ENCODE data around the gene SERP1.
A peak's percentile ranks its signal among the peaks of the same experiment; 100 is the strongest.

Gene SERP1

GRCh38 chr3:150546226-150547044 lies at the start of gene SERP1, which contains the start of gene EIF2A:
SERP1 (minus strand) TSS chr3:150546496; CDS start chr3:150546135, 361 bp downstream.
EIF2A (plus strand) TSS chr3:150546787; CDS start chr3:150546803, 16 bp downstream.
- peak within 1 kb of the TSS; percentile 99 for H3K9ac ChIP-seq (ENCODE audit: low read length)
- no peaks in the 10 kb centered on the region for H3K9me3 ChIP-seq (ENCODE audit: control insufficient read depth, low read length)
- peak within 1 kb of the TSS; percentile 99 for H3K4me3 ChIP-seq (ENCODE audit: low read length)
- no peaks in the 10 kb centered on the region for H3K27me3 ChIP-seq (replicated peaks; ENCODE audit: control insufficient read depth, insufficient read depth, low read length)
- peaks cover 38% of the 10 kb centered on the region for H3K4me1 ChIP-seq (ENCODE audit: control insufficient read depth, insufficient read depth, low read length)
- DNase-seq (ENCODE audit: low read depth) = peak; percentile 100
- peaks cover 31% of the 10 kb centered on the region for H3K36me3 ChIP-seq (ENCODE audit: control insufficient read depth, insufficient read depth, low read length, severe bottlenecking)

- H3K36me3 ChIP-seq (ENCODE audit: control insufficient read depth, insufficient read depth, low read length, severe bottlenecking) = no peaks in the 10 kb centered on the region
- H3K9ac ChIP-seq (ENCODE audit: low read length) = no peak overlapping the region
- peaks cover under 1% of the 10 kb centered on the region for H3K4me1 ChIP-seq (ENCODE audit: control insufficient read depth, insufficient read depth, low read length)
- H3K9me3 ChIP-seq (ENCODE audit: control insufficient read depth, low read length) = no peaks in the 10 kb centered on the region
- no peaks in the 10 kb centered on the region for H3K27me3 ChIP-seq (replicated peaks; ENCODE audit: control insufficient read depth, insufficient read depth, low read length)
- no peak overlapping the region for H3K4me3 ChIP-seq (ENCODE audit: low read length)
- DNase-seq (ENCODE audit: low read depth) = no peak
Observed at GRCh38 chr3:150594150-150594549, 47.9 kb upstream of the SERP1 start.

DNA sequence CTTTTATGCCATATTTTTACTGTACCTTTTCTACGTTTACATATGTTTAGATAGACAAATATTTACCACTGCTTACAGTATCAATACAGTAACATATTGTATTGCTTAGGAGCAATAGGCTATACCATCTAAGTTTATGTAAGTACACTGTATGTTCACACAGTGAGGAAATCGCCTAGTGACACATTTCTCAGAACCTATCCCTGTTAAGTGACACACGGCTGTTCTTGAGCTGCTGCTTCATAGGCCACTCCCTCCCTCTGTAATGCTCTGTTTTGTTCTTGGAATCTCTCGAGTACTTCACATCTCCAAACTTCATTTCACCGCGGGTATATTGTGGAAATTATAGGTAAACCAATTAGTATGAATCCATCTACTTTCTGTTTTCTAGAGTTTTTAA lies 43.5 kb upstream of the SERP1 start:
- Histone ChIP-seq H3K27me3 (replicated peaks; ENCODE audit: control insufficient read depth, insufficient read depth, low read length) (no peaks in the 10 kb centered on the region), H3K9ac (ENCODE audit: low read length) (no peak overlapping the region), H3K4me3 (ENCODE audit: low read length) (no peak overlapping the region), H3K36me3 (ENCODE audit: control insufficient read depth, insufficient read depth, low read length, severe bottlenecking) (peaks cover 12% of the 10 kb centered on the region), H3K4me1 (ENCODE audit: control insufficient read depth, insufficient read depth, low read length) (no peaks in the 10 kb centered on the region), H3K9me3 (ENCODE audit: control insufficient read depth, low read length) (no peaks in the 10 kb centered on the region)
- DNase-seq (ENCODE audit: low read depth) = peak; percentile 12

DNA sequence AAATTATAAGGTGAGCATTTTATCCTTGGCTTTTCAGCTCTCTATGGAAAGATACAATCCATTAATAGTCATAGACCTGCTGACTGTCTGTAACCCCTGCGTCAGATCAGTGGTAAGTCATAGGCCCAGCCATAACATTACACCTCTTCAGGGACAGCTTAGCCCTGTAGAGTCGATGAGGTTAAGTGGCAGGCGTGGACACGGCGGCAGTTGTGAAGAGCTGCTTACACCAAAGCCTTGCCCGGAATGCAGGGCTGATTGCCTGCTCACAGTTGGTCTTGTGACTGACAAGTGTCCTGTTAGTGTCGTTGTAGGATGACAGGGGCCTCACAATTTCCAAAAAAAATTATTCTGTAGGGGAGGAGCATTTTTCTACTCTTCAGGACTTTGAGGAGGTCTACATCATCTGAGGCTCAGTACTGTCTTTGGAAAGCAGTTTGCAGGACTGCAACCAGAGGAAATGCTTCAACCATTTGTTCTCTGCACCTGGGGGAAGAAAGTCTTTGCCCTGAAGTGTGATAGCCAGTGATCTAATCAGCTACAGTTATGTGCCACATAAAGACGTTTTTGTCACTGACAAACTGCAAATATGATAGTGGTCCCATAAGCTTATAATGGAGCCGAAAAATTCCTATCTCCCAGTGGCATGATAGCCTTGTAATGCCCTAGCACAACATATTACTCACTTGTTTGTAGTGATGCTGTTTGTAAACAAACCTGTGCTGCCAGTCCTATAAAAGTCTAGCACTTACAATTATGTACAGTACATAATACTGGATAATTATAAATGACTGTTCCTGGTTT lies 41.9 kb upstream of the SERP1 start:
- no peak for DNase-seq (ENCODE audit: low read depth)

DNA sequence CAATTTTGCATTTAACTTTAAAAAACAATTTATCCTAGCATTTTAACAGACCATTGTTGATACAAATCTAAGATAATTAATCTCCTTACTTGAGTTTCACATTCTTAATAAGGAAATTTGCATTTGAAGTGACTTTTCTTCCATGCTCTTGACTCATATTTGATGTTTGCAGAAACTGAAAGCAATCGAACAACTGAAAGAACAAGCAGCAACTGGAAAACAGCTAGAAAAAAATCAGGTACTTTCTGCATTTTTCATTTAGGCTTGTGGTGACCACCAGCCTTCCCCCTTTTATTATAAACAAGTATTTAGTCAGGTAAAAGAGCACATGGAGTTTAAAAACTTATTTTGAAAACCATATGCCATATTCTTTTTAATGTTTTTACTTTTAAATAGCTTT lies 36.7 kb upstream of the SERP1 start:
- no peak for DNase-seq (ENCODE audit: low read depth)
- H3K36me3 ChIP-seq (ENCODE audit: control insufficient read depth, insufficient read depth, low read length, severe bottlenecking) = peaks cover 71% of the 10 kb centered on the region
- no peaks in the 10 kb centered on the region for H3K27me3 ChIP-seq (replicated peaks; ENCODE audit: control insufficient read depth, insufficient read depth, low read length)
- no peak overlapping the region for H3K9ac ChIP-seq (ENCODE audit: low read length)
- no peaks in the 10 kb centered on the region for H3K4me1 ChIP-seq (ENCODE audit: control insufficient read depth, insufficient read depth, low read length)
- no peak overlapping the region for H3K4me3 ChIP-seq (ENCODE audit: low read length)
- no peaks in the 10 kb centered on the region for H3K9me3 ChIP-seq (ENCODE audit: control insufficient read depth, low read length)

More for the DNA sequence above, 41.9 kb upstream of the SERP1 start:
- Histone ChIP-seq H3K36me3 (ENCODE audit: control insufficient read depth, insufficient read depth, low read length, severe bottlenecking) (peaks cover 28% of the 10 kb centered on the region), H3K4me3 (ENCODE audit: low read length) (no peak overlapping the region), H3K4me1 (ENCODE audit: control insufficient read depth, insufficient read depth, low read length) (no peaks in the 10 kb centered on the region), H3K9me3 (ENCODE audit: control insufficient read depth, low read length) (no peaks in the 10 kb centered on the region), H3K27me3 (replicated peaks; ENCODE audit: control insufficient read depth, insufficient read depth, low read length) (no peaks in the 10 kb centered on the region), H3K9ac (ENCODE audit: low read length) (no peak overlapping the region)

DNA sequence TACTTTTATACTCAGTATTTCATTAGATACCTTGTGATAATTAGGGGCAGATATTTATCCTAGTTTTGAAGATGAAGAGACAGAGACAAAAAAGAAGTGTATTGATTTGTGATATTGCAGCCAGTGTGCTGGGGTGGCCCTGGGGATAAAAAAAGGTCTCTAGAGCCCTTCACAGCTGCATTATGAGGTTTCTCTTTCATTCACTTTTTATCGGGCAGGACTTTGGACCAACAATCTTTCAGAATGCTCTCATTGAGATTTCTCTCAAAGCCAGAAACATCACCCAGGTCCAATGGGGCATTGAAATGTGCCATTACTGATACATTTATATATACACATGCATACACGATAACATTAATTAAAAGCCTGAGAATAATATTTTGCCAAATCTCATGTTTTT lies 36.3 kb upstream of the SERP1 start:
- H3K27me3 ChIP-seq (replicated peaks; ENCODE audit: control insufficient read depth, insufficient read depth, low read length) = no peaks in the 10 kb centered on the region
- peaks cover 75% of the 10 kb centered on the region for H3K36me3 ChIP-seq (ENCODE audit: control insufficient read depth, insufficient read depth, low read length, severe bottlenecking)
- H3K9me3 ChIP-seq (ENCODE audit: control insufficient read depth, low read length) = no peaks in the 10 kb centered on the region
- DNase-seq (ENCODE audit: low read depth) = no peak
- H3K4me1 ChIP-seq (ENCODE audit: control insufficient read depth, insufficient read depth, low read length) = no peaks in the 10 kb centered on the region
- no peak overlapping the region for H3K9ac ChIP-seq (ENCODE audit: low read length)
- H3K4me3 ChIP-seq (ENCODE audit: low read length) = no peak overlapping the region

GRCh38 chr3:150581174-150581573 lies 34.9 kb upstream of the SERP1 start:
- H3K4me1 ChIP-seq (ENCODE audit: control insufficient read depth, insufficient read depth, low read length) = no peaks in the 10 kb centered on the region
- no peaks in the 10 kb centered on the region for H3K9me3 ChIP-seq (ENCODE audit: control insufficient read depth, low read length)
- no peaks in the 10 kb centered on the region for H3K27me3 ChIP-seq (replicated peaks; ENCODE audit: control insufficient read depth, insufficient read depth, low read length)
- no peak overlapping the region for H3K9ac ChIP-seq (ENCODE audit: low read length)
- H3K4me3 ChIP-seq (ENCODE audit: low read length) = no peak overlapping the region
- no peak for DNase-seq (ENCODE audit: low read depth)
- peaks cover 89% of the 10 kb centered on the region for H3K36me3 ChIP-seq (ENCODE audit: control insufficient read depth, insufficient read depth, low read length, severe bottlenecking)

DNA sequence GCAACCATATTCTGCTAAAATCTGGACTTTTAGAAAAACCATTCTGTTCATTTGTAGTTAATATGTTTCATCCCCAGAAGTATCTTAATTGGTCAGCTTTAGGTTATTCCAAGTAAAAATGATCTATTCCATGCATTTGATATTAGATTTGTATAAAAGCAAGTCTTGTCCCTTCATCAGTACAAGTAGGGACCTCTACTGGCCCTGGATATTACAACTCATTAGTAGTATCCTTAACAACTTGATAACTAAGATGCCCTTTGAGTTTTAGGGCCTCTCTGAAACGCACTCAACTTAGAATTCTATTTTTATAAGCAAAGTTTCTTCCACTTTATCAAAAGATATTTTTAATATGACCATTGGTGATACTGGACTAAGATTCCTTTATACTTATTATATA lies 31.6 kb upstream of the SERP1 start:
- Histone ChIP-seq H3K4me3 (ENCODE audit: low read length) (no peak overlapping the region), H3K27me3 (replicated peaks; ENCODE audit: control insufficient read depth, insufficient read depth, low read length) (no peaks in the 10 kb centered on the region), H3K9ac (ENCODE audit: low read length) (no peak overlapping the region), H3K4me1 (ENCODE audit: control insufficient read depth, insufficient read depth, low read length) (no peaks in the 10 kb centered on the region), H3K9me3 (ENCODE audit: control insufficient read depth, low read length) (no peaks in the 10 kb centered on the region), H3K36me3 (ENCODE audit: control insufficient read depth, insufficient read depth, low read length, severe bottlenecking) (peaks cover 69% of the 10 kb centered on the region)
- no peak for DNase-seq (ENCODE audit: low read depth)

DNA sequence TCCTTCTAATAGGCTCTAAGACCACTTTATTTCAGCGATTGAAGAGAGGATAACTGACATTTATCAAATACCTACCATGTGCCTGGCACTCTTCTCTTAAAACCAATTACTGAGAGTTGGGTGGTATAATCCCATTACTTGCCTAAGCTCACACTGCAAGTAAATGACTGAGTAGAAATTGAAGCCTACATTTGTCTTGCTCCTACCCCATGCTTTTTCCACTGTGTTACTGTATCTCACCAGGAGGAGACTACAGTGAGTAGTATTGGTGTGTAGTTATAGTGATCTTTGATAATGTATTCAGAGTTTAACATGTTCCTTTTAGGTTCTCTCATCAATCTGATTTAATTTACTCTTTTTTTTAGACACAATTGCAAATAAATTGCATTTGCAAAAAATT lies 21.0 kb upstream of the SERP1 start:
- Histone ChIP-seq H3K4me1 (ENCODE audit: control insufficient read depth, insufficient read depth, low read length) (no peaks in the 10 kb centered on the region), H3K36me3 (ENCODE audit: control insufficient read depth, insufficient read depth, low read length, severe bottlenecking) (peaks cover 88% of the 10 kb centered on the region), H3K4me3 (ENCODE audit: low read length) (no peak overlapping the region), H3K9me3 (ENCODE audit: control insufficient read depth, low read length) (no peaks in the 10 kb centered on the region), H3K9ac (ENCODE audit: low read length) (no peak overlapping the region), H3K27me3 (replicated peaks; ENCODE audit: control insufficient read depth, insufficient read depth, low read length) (no peaks in the 10 kb centered on the region)
- no peak for DNase-seq (ENCODE audit: low read depth)

DNA sequence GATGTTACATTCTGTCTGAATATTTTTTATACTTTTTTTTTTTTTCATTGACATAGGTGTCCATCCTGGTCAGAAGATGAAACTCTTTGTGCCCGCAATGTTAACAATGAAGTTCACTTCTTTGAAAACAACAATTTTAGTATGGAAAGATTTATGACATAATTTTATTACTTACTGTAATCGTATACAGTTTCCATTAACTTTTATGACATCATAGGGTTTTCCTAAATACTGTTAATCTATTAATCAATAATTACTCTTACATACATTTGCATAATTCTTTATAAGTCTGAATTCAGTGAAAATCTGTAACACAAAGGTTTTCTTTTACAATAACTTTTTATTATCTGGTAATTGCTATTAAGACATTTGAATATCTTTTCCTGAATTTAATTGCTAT lies 17.9 kb upstream of the SERP1 start:
- H3K9ac ChIP-seq (ENCODE audit: low read length) = no peak overlapping the region
- no peak overlapping the region for H3K4me3 ChIP-seq (ENCODE audit: low read length)
- H3K27me3 ChIP-seq (replicated peaks; ENCODE audit: control insufficient read depth, insufficient read depth, low read length) = no peaks in the 10 kb centered on the region
- DNase-seq (ENCODE audit: low read depth) = no peak
- H3K4me1 ChIP-seq (ENCODE audit: control insufficient read depth, insufficient read depth, low read length) = no peaks in the 10 kb centered on the region
- H3K9me3 ChIP-seq (ENCODE audit: control insufficient read depth, low read length) = no peaks in the 10 kb centered on the region
- H3K36me3 ChIP-seq (ENCODE audit: control insufficient read depth, insufficient read depth, low read length, severe bottlenecking) = peaks cover 68% of the 10 kb centered on the region

GRCh38 chr3:150557725-150558124 lies 11.4 kb upstream of the SERP1 start:
- no peak overlapping the region for H3K9ac ChIP-seq (ENCODE audit: low read length)
- no peaks in the 10 kb centered on the region for H3K27me3 ChIP-seq (replicated peaks; ENCODE audit: control insufficient read depth, insufficient read depth, low read length)
- H3K36me3 ChIP-seq (ENCODE audit: control insufficient read depth, insufficient read depth, low read length, severe bottlenecking) = peaks cover 51% of the 10 kb centered on the region
- H3K9me3 ChIP-seq (ENCODE audit: control insufficient read depth, low read length) = no peaks in the 10 kb centered on the region
- H3K4me1 ChIP-seq (ENCODE audit: control insufficient read depth, insufficient read depth, low read length) = no peaks in the 10 kb centered on the region
- H3K4me3 ChIP-seq (ENCODE audit: low read length) = no peak overlapping the region
- DNase-seq (ENCODE audit: low read depth) = no peak

Measured in adipocyte (in vitro differentiated cells).